SIG-M5 treated with dmso at 0.1 percent for 504 hours (cell line): Measurements from ENCODE around the gene COL4A2.
A peak's percentile ranks its signal among the peaks of the same experiment; 100 is the strongest.
"Not testable (repeated sequence)": the region's sequence is repeated elsewhere in the genome, so short reads cannot be mapped to it uniquely, and the experiment has no call there.

Source experiments
- DNase-seq: peaks from one replicate; lab custom pipeline; 2025; ENCODE audit not compliant: unreplicated experiment; lab: John Stamatoyannopoulos, UW

Gene COL4A2

DNA sequence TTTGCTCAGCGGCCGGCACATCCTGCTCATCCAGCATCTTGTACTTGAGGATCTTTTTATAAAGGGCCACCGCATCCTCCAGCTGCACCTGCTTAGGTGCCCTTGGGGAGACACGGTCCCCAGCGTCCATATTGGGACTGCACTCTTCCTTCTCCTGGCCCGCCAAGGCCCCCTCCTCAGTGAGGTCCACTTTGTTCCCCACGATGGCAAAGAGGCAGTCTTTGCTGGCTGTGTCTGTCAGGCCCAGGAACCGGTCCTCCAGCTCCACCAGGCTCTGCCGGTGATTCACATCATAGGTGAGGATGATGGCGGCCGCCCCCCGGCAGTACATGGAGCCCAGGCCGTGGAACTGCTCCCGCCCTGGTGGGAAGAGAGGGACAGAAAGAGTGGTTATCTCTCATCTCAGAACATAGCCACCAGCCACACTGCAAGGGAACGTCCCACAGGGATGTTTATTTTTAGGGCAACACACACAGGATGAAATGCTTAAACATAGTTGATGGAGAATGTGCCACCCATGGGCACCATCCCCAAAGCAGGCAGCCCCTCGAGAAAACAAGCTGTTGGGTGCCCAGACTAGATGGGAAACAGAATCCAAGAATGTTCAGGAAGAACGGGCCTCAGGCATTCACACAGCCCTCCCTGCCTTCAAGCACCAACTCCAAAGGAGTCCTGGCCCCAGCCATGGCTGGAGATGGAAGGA is 216.9 kb downstream of the COL4A2 start:
- DNase-seq = no peak

GRCh38 chr13:110524541-110525257 is 217.6 kb downstream of the COL4A2 start:
- DNase-seq = no peak

DNA sequence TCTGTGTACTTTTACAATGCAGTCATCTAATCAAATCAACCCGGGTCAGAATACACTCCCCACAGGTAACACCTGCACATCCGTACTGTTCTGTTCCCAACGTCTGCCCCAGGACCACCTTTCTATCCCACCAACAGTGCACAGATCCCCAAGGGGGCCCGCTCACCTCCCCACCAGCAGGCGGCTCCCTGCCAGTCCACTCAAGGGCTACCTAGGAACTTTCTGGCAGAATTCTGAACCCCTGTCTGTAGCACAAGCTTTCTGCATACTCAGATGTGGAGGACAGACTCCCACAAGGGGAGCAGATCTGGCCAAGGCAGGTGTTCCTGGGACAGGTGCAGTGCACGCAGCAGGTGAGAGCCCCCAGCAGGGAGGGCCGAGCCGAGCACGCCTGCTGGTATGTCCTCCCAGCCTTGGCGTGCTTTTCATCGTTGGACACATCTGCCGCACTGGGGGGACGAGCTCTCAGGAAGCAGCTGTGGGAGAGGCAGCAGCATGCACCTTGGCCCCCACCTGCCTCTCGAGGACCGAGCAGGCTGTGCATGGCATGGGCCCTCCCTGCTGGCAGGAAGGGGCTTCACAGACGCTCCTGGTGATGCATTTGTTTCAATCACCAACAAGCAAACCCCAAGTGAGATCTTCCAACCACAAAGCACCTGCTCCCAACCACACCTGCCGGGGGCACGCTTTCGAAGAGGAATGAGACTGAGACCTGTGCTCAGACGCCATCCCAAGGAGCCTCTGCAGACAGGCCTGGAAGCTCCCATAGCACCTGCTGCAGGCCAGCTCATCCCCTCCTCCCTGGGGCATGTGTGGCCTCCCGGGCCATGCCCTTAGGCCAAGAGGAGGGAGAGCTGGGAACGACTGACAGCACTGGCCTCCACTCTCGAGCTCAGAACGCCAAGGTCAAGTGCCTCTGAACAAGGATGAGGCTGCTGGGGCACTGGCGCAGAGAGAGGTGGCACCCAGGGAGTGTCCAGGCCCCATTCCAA is 218.5 kb downstream of the COL4A2 start:
- DNase-seq = no peak

GRCh38 chr13:110528371-110528770 is 221.3 kb downstream of the COL4A2 start:
- peak; percentile 64 for DNase-seq

GRCh38 chr13:110528911-110529310 is 221.8 kb downstream of the COL4A2 start:
- DNase-seq = no peak

DNA sequence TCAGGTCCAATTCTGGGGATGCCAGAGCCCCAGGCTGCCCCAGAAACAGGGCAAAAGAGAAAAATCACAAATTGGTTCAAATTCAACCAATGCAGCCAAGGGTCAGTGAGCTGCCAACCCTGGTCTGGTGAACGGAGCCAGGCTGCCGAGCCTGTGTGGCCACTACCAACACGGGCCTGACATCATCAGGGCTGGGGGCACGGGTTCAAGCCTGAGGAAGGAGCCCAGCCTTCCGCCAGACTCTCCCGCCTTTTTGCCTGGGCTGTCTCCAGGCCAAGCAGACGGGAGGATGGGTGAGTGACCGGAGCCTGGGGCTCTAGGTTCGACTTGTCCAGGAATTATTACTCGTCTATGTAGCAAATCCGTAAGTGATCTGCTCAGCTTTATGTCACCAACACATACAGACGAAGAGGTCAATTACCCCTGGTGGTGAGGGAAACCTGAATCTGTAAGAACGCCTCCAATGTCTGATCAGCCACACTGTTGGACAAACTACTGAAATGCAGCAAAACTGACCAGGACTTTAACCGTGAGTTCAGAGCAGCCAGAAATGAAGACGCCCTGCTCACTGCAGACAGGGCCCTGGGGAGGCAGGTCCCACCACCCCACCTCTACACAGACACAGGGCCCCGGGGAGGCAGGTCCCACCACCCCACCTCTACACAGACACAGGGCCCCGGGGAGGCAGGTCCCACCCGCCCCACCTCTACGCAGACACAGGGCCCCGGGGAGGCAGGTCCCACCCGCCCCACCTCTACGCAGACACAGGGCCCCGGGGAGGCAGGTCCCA is 222.6 kb downstream of the COL4A2 start:
- no peak for DNase-seq

- DNase-seq = no peak
Measured at GRCh38 chr13:110531100-110531499, 224.0 kb downstream of the COL4A2 start.

DNA sequence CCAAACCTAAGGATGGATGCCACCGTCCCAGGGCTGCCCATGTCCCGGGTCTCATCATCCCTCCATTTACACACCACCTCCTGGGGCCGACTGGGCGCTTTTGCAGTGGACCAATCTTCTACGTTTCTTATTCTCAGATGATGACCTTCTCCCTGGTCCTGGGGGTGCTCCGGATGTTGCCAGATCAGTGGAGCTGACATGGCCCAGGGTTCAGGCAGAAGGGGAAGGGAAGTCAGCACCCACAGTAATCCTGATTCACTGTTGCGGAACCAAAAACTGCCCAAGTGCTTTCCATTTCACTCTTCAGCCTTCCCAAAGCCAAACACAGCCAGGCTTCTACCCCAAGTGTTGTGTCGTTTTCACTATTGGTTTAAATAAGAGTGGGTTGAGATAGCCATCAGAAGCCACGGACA is 224.6 kb downstream of the COL4A2 start:
- no peak for DNase-seq

- not testable (repeated sequence) for DNase-seq
Measured at GRCh38 chr13:110532258-110532657, 225.2 kb downstream of the COL4A2 start.

DNA sequence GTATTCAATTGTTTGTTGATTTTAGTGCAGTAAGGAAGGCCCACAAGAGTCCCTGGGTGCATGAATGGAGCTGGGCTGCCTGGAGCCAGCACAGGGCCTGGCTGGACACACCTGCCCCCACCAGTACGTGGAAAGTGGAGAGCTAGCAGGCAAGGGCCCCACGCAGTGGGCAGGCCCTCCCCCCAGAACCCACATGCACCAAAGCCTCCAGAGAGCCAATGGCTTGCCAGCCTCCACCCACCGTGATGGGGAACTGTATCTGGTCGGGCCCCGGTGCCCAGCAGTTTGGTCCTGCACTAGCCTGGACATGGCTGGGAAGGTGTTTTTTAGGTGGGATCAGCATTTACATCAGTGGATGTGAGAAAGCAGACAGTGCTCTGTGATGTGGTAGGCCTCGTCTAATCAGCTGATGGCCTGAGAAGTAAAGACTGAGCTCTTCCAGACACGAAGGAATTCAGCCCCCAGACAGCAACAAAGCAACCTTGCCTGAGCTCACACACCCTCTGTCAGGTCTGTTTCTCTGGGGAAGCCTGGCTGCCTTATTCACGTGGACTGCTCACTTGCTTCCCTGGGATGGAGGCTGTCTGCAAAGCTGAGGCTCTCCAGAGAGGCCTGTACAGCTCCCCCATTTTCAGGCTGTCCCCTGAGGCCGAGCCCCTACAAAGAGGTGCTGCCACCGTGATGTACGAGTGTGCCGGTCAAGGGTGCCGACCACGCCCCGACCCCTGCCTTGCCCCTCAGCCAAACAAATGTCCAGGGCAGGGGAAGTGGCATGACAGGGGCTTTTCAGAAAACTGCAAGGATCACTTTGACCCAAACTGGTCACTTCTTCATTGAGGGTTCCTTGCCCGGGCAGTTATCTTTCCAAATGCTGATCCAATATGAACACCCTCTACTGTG is 226.9 kb downstream of the COL4A2 start:
- no peak for DNase-seq

DNA sequence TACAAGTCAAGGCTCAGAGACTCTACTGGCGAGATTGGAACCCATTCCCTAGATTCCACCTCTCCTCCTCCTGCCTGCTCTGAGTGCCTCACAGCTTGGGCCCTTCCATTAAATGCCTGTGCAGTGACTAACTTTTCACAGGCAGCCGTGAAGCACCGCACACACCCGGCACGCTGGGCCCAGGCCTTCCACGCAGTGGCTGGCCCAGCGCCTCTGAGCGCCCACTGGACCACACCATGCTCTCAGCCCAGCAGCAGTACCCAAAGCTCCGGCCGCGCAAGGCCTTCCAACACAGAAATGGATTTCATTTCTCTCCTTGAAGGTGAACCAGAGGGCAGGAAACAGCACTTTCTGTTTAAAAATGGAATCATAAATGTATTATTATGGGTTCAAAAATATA is 228.4 kb downstream of the COL4A2 start:
- no peak for DNase-seq

- peak; percentile 95 for DNase-seq
Measured at GRCh38 chr13:110536006-110536693, 229.1 kb downstream of the COL4A2 start.

DNA sequence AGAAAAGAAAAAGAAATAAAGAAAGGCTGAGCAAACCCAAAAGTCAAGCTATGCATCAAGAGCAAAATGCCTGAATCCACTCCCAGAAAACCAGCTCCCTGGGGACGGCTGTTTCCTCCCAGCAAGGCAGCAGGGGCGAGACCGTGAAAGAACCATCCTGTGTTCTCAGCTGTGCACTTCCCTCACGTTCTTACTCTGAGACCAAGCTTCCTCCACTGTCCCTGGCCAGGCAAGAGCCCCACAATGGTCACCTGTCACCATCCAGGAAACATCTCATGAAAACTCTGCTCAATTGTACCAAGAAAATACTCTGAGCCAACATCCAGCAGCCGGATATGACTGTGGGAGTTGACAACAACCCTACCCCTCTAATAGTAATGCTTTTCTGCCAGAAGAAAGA is 231.5 kb downstream of the COL4A2 start:
- no peak for DNase-seq

- no peak for DNase-seq
Measured at GRCh38 chr13:110539894-110540293, 232.8 kb downstream of the COL4A2 start.

DNA sequence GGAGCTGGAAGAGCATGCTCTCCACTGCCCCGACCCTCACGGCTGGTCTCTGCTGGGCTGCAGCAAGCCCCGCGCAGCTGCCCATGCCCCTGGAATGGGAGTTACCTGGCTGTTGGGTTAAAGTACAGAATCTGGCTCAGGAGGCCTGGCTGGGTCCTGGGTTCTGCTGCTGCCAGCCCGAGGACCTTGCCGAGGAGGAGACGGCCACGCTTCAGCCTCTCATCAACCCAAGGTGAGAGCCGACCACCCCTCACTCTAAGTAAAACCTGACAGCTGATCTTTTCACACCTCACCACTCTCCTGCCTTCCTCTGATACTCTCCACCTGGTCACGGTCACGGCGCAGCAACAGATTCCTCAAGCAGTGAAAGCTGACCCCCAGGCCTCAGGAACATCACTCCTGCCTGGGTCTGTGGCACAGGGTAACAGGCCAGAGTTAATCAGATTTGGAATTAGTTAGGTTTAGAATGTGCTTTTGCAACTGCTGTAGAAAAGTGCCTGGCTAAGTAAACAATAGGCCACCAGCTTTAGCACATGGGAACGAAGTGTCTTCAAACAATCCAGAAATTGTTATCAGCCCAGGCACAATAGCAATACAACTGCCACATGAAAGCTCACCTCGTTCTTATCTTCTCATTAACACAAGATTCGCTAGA is 233.9 kb downstream of the COL4A2 start:
- no peak for DNase-seq

DNA sequence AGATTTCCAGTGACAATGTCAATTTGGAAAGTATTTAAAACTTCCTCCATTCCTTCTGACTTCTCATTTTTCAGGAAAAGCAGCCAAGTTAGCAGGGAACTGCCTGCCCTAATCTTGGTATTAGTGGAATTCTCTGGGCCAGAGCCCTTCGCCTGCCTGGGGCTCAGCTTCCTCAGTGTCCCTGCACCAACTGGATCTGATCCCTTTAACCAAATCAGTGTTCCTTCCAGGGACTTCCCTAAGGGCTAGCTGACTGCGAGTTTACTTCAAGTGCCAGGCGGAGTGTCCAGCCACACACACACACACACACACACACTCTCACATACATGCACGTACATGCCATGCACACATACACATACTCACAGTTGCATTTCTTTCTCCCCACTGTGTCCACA is 234.4 kb downstream of the COL4A2 start:
- DNase-seq = no peak

- DNase-seq = no peak
Measured at GRCh38 chr13:110542169-110542796, 235.2 kb downstream of the COL4A2 start.

- no peak for DNase-seq
Measured at GRCh38 chr13:110546378-110546777, 239.3 kb downstream of the COL4A2 start.
